OCI-LY3 (cell line): ENCODE results near the gene KRT35.

ENCODE experiments used
- CTCF ChIP-seq: fragments of 200-600, 300-600 bp; sonication (generic); IDR thresholded peaks from 2 replicates; pipeline ENCODE4 v1.5.1; 2014; ENCODE audit warnings: antibody characterized with exemption, low read length, low read depth
- EZH2phosphoT487 ChIP-seq: fragments of 200-600 bp; shearing (Covaris generic); IDR thresholded peaks from 2 replicates; pipeline ENCODE4 v1.6.1; 2018; ENCODE audit warnings: antibody characterized with exemption, mixed run types, low read depth

- TF ChIP-seq EZH2phosphoT487: no peak
- TF ChIP-seq CTCF: no peak
These were observed 27.9 kb downstream of the KRT35 start for GRCh38 chr17:41453066-41453465.
